GM21825 (cell line): ENCODE results near the gene PRKAR1A.
"Not testable (repeated sequence)": the region's sequence is repeated elsewhere in the genome, so short reads cannot be mapped to it uniquely, and the experiment has no call there.

ENCODE experiments used
- ATAC-seq: cut with Tn5 transposase; IDR thresholded peaks from one replicate; pipeline ENCODE4 v1.9.1; 2021; ENCODE audit warnings: mild to moderate bottlenecking, moderate library complexity; ENCODE audit not compliant: unreplicated experiment

Gene PRKAR1A

DNA sequence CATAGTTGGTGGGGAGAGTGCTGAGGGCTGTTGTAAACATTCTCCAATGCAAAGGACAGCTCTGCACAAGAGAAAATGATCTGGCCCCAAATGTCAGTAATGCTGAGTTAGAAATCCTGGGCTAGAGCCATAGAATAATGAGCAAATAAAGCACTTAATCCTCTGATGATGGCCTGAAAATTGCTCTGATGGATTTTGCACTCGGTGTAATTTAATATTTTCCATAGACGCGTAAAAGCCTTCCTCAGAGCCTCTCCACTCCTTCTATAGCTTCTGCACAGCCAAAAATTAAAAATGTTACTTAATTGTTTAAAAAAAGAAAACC is 65.2 kb downstream of the PRKAR1A start:
- ATAC-seq: no peak

- no peak for ATAC-seq
Measured at GRCh38 chr17:68578236-68578635, 66.0 kb downstream of the PRKAR1A start.

DNA sequence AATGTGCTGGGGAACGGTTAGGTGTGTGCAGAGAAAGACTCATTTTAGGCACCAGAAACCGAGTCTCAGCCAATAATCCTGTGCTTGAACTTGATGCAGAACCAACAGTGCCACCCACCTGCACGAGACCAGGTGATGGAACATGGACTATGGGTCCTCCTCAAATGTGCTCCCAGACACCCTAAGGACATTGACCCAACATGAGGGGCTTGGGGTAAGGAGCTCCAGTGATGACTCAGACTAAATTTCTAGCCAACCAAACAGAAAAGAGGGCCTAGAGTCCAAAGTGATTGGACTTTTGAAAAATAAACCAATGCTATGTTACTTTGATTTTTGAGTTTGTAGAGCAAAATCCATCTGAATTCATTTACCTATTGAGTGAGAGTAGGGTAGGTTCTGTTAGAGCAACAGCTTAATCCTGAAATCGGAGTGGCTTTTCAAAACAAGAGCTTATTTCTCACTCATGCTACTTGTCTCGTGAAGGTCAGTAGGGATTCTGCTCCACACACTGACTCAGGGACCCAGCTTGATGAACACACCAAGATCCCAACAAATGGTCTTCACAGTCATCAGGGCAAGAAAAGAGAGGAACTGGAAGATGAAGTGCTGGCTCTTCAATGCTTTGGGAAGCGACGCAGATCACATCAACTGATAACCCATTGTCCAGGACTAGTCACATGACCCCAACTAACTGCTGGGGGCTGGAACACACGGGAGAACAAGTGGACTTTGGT is 67.1 kb downstream of the PRKAR1A start:
- ATAC-seq: no peak

DNA sequence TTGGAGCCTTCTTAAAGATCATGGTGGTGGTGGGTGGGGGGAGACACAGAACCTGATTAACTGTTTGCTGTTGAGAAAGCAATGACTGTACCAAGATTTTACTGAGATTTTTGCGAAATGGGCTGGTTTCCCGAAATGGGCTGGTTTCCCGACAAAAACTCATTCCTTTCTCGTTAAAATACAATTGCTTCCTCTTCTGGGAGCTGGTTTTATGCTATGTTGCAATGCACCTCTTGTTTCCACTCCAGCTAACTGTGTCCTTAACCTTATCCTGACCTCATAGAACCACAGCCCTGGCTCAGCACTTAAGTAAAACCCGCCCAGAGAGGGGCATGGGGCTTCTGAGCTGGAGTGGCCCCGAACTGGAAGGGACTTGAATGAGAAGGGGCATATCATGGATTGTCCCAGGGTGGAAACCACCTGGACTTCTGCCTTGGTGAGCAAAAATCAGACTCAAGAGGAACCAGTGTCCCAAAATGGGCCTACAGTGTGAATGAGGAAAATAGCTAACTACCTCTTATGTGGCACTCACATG is 68.1 kb downstream of the PRKAR1A start:
- no peak for ATAC-seq

GRCh38 chr17:68581863-68582645 is 69.8 kb downstream of the PRKAR1A start:
- no peak for ATAC-seq

DNA sequence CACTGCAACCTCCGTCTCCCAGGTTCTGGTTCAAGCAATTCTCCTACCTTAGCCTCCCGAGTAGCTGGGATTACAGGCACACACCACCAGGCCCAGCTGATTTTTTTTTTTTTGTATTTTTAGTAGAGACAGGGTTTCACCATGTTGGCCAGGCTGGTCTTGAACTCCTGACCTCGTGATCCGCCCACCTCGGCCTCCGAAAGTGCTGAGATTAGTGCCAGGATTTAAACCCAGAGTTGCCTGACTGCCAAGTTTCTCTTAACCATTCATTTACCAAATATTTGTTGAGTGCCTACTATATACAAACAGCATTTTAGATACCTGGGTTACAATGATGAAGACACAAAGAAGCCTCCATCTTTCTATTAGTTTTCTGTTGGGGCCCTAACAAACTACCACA is 70.6 kb downstream of the PRKAR1A start:
- not testable (repeated sequence) for ATAC-seq

DNA sequence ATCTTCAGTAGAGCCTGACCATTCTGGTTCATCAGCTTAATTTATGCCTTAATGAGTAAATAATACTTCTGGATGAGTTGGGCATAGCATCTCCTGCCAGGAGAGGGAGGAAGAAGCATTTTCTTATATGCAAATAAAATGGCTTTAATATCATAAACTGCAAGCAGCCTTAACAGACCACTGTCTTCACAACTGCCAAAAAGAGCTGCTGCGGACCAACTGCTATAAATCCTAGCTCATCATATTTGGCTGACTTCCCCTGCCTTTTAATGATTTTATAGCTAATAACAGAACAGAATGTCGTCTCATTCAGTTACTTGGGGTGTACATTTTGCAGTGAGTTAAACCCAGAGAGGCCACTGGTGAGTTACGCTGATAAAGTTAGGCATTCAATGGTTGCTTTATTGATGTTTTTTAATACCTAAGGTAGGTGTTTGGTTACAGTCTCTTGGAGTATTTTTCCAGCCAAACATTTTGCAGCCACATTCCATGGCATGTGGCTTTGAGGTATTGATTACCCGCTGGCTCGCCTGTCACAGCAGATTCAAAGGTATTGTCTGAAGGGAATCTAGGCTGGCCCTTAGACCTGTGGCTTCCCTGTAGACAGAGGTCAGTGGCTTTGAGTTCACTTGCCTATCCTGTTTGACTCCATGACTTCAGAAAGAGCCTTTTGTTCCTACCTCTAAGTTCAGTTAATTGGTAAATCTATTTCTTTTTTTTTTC is 72.5 kb downstream of the PRKAR1A start:
- no peak for ATAC-seq

DNA sequence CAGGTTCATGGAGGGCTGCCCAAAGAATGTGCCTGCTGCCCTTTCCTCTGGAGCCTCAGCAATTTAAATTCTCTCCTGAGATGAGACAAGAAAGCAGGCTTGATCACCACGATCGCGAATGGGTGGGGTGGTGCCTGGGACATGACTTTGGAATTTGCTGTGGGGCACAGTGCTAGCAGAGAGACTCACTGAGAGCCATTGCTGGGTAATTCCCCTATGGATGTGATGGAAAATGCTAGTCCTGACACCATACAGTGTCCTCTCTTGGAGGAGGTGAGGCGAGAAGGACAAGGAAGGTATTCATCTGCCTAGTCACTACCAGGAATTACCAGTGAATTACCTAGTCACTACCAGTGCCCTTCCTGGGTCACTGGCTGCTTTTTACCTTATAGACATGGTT is 73.4 kb downstream of the PRKAR1A start:
- no peak for ATAC-seq

DNA sequence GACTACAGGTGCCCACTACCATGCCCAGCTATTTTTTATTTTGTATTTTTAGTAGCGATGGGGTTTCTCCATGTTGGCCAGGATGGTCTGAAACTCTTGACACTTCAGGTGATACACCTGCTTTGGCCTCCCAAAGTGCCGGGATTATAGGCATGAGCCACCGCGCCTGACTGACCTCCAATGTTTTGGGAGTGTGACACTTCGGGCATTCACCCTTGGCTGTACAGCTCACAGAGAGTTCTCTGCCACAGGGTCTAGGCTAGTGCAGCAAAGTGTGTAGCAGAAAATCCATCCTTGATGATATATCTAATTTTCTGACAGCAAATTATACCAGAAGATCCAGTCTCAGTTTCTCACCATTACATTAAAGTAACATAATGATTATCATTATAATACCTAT is 74.8 kb downstream of the PRKAR1A start:
- no peak for ATAC-seq

GRCh38 chr17:68587847-68588246 is 75.6 kb downstream of the PRKAR1A start:
- ATAC-seq: no peak

DNA sequence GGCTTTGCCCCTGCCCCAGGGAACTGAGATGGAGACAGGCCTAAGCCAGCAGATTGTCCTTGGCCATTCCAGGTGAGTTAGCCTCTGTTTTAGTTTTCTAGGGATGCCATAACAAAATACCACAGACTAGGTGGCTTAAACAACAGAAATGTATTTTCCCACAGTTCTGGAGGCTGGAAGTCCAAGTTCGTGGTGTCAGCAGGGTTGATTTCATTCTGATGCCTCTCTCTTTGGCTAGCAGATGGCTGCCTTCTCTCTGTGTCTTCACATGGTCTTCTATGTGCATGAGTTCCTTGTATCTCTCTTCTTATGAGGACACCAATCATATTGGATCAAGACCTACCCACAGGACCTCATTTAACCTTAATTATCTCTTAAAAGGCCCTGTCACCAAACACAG is 76.1 kb downstream of the PRKAR1A start:
- ATAC-seq: no peak

GRCh38 chr17:68589086-68589485 is 76.9 kb downstream of the PRKAR1A start:
- no peak for ATAC-seq

- no peak for ATAC-seq
Measured at GRCh38 chr17:68591583-68591982, 79.4 kb downstream of the PRKAR1A start.

GRCh38 chr17:68592009-68592408 is 79.8 kb downstream of the PRKAR1A start:
- ATAC-seq: no peak

GRCh38 chr17:68592682-68593641 is 80.7 kb downstream of the PRKAR1A start:
- ATAC-seq: no peak

DNA sequence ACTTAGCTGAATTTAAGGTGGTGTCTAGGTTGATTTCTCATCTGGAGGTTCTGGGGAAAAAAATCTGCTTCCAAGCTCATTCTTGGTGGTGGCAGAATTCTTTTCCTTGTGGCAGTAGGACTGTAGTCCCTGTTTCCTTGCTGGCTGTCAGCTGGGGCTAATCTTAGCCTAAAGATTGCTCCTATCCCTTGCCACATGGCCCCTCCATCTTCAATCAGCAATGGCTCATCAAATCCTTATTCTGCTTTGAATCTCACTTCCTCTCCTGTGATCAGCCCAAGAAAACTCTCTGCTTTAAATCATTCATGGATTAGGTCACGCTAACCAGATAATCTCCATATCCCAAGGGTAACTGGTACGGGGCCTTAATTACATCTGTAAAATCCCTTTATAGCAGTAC is 82.3 kb downstream of the PRKAR1A start:
- ATAC-seq: no peak

- ATAC-seq: no peak
Measured at GRCh38 chr17:68595496-68595895, 83.3 kb downstream of the PRKAR1A start.

- ATAC-seq: no peak
Measured at GRCh38 chr17:68595986-68596385, 83.8 kb downstream of the PRKAR1A start.

DNA sequence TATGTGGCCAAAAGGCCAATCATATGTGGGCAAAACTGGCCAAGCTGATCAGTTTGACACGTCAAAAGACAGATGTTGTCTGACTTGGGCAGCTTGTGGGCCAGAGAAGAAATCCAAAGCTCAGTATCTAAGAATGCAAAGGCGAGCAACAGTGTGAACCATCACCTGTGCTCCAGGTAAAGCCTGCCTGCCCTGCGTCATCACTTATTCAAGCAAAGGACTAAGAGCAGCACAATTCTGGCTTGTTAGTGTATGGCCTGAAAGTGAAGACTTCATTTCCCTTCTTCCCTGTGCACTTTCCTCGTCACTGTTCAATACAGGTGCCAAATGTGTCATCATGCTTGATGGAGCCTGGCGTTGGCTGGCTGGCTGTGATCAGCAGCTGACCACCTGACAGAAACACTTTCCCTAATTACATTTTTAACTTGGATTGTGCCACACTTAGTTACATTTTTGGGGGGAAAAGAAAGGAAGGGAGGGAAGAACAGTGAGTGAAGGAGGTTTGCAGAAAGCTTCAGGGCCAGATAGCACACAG is 84.2 kb downstream of the PRKAR1A start:
- no peak for ATAC-seq

- no peak for ATAC-seq
Measured at GRCh38 chr17:68598074-68598473, 85.8 kb downstream of the PRKAR1A start.
